Panc1 (cell line): ENCODE results near the gene CATSPERD. TPM values are rescaled to one million over a fixed set of nuclear protein-coding genes. Genes with fewer than 3 reads are reported as not detected.

Experiments used
- ATAC-seq: fragments of 200-7000 bp; cut with Tn5 transposase; 2 replicates; pipeline ENCODE4 v1.9.1; 2020; ENCODE audit warnings: mild to moderate bottlenecking, moderate library complexity
- BruUV-seq: library from RNA; stranded (reverse); fragments of 400-500 nt; replicated peaks from 2 replicates; lab custom pipeline; 2021; lab: Mats Ljungman, UMichigan
- CTCF ChIA-PET: fragments of 300-600 bp; sonication (Branson Sonifier 250); formaldehyde crosslinking; loops from one replicate; lab custom pipeline; 2022; ENCODE audit warnings: antibody characterized with exemption; lab: Charles Lee
- POLR2A ChIA-PET: fragments of 300-600 bp; sonication (Branson Sonifier 250); formaldehyde crosslinking; loops from one replicate; lab custom pipeline; 2022; ENCODE audit warnings: antibody characterized with exemption; lab: Charles Lee
- DNase-seq: peaks from one replicate; pipeline ENCODE4 v3.0.0-alpha.2; 2010; ENCODE audit warnings: low read depth, low spot score
- H3K27ac ChIP-seq: 2 replicates; pipeline ENCODE4 v1.5.1; 2011; ENCODE audit warnings: mild to moderate bottlenecking, low read length, inconsistent platforms
- H3K27me3 ChIP-seq: fragments of 200-500 bp; sonication (Bioruptor generic); 2 replicates; pipeline ENCODE4 v1.6.0; 2014; ENCODE audit warnings: low read length, inconsistent platforms; ENCODE audit not compliant: control insufficient read depth, insufficient read depth
- H3K36me3 ChIP-seq: fragments of 200-500 bp; sonication (Bioruptor generic); 2 replicates; pipeline ENCODE4 v1.5.1; 2014; ENCODE audit warnings: inconsistent platforms, mild to moderate bottlenecking, low read length, moderate library complexity; ENCODE audit not compliant: control insufficient read depth, insufficient read depth
- H3K4me1 ChIP-seq: 2 replicates; pipeline ENCODE4 v1.5.1; 2011; ENCODE audit warnings: inconsistent platforms, mild to moderate bottlenecking, low read length, moderate library complexity; ENCODE audit not compliant: control insufficient read depth, insufficient read depth
- H3K4me3 ChIP-seq, 2 experiments: 2 replicates each; pipeline ENCODE4 v1.5.1; 2011 to 2012; ENCODE audit warnings: low read depth in 2 of 2, low read length in 2 of 2, mild to moderate bottlenecking in 2 of 2, inconsistent platforms in 1 of 2, moderate library complexity in 1 of 2
- H3K9me3 ChIP-seq: fragments of 200-500 bp; sonication (Bioruptor generic); 2 replicates; pipeline ENCODE4 v1.5.1; 2014; ENCODE audit warnings: low read depth, mild to moderate bottlenecking, inconsistent platforms, low read length, moderate library complexity; ENCODE audit not compliant: control insufficient read depth, insufficient read depth
- CTCF ChIP-seq: fragments of 450-650 bp; IDR thresholded peaks from 2 replicates; pipeline ENCODE4 v1.5.1; 2017; ENCODE audit warnings: mild to moderate bottlenecking
- POLR2AphosphoS5 ChIP-seq: IDR thresholded peaks from 2 replicates; pipeline ENCODE4 v1.6.1; 2012; ENCODE audit warnings: mild to moderate bottlenecking, low read depth, low read length, moderate library complexity
- REST ChIP-seq, 2 experiments: IDR thresholded peaks; 2 replicates each; pipeline ENCODE4 v1.6.1; 2011 to 2012; ENCODE audit warnings: low read depth in 2 of 2, control low read depth in 1 of 2, low read length in 1 of 2, mild to moderate bottlenecking in 1 of 2, moderate library complexity in 1 of 2; ENCODE audit not compliant: insufficient read depth in 1 of 2
- SIN3A ChIP-seq: IDR thresholded peaks from 2 replicates; pipeline ENCODE4 v1.6.1; 2012; ENCODE audit warnings: low read depth, mild to moderate bottlenecking, low read length, moderate library complexity, borderline replicate concordance; ENCODE audit not compliant: insufficient read depth
- TCF7L2 ChIP-seq: IDR thresholded peaks from 2 replicates; pipeline ENCODE4 v1.6.1; 2011; ENCODE audit warnings: mild to moderate bottlenecking, low read depth, low read length, inconsistent platforms
- in situ Hi-C: cut with HindIII; loops from 2 replicates; pipeline ENCODE4 v1.10.0; 2016; ENCODE audit warnings: low sequenced_read_pairs, low pct_unique_long_range_greater_than_20kb
- intact Hi-C: fragments of 100-400 bp; cut with micrococcal nuclease; formaldehyde crosslinking; loops from one replicate; pipeline ENCODE4 v1.10.0; 2022; ENCODE audit not compliant: unreplicated experiment
- total RNA-seq: library from RNA; stranded (reverse); gene quantifications from one replicate; pipeline ENCODE4 v1.2.1, GENCODE V29; 2021; ENCODE audit not compliant: unreplicated experiment

Gene CATSPERD
- total RNA-seq, 1 experiment from 2014 or later = 0.08 TPM

DNA sequence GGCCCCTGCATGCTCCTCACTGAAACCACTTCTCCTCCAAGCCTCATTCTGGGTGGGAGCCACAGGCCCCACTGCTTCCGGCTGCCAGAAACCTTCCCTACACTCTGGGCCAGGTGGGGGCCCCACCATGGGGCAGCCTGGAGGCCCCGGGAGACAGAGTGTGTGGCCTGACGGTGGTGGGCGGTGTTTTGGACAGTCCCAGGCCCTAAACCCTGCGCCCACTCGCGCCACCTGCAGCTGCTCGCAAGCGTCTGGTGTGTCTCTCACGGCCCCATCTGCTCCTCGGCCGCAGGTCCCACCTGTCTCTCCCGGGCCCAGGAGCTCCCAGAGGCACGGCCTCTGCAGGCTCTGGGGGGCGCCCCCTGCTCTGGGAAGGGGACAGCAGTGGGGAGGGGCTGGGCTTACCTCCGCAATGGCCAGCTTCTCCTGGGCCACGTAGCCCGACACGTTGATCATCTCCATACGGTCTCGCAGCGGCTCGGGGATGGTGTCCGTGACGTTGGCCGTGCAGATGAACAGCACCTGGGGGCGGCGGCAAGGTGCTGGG lies 24.7 kb upstream of the CATSPERD start:
- Histone ChIP-seq H3K27me3 (no peaks in the 10 kb centered on the region), H3K9me3 (no peaks in the 10 kb centered on the region), H3K36me3 (peaks cover 4% of the 10 kb centered on the region; the same call in 1 of the 2 replicates), H3K27ac (no peak overlapping the region), H3K4me1 (peaks cover 12% of the 10 kb centered on the region), H3K4me3 (no peak overlapping the region)
- DNase-seq = no peak
- in situ Hi-C loops = no loop called here
- POLR2A ChIA-PET = no interaction called here
- intact Hi-C loops = loop anchor here (10.0 kb wide), 1 partner anchor 99 kb away; the partner anchor contains the start of gene DUS3L
- TF ChIP-seq CTCF (no peak), SIN3A (no peak; the same call in 1 of the 2 replicates), POLR2AphosphoS5 (no peak; the same call in 1 of the 2 replicates), TCF7L2 (no peak), REST (IDR thresholded peaks at IDR 0.05; ENCODE audit: insufficient read depth in 1 of 2, low read depth in 2 of 2, low read length in 1 of 2) (no peak)
- ATAC-seq = no peak
- no TSS peak for BruUV-seq
- CTCF ChIA-PET = no interaction called here

DNA sequence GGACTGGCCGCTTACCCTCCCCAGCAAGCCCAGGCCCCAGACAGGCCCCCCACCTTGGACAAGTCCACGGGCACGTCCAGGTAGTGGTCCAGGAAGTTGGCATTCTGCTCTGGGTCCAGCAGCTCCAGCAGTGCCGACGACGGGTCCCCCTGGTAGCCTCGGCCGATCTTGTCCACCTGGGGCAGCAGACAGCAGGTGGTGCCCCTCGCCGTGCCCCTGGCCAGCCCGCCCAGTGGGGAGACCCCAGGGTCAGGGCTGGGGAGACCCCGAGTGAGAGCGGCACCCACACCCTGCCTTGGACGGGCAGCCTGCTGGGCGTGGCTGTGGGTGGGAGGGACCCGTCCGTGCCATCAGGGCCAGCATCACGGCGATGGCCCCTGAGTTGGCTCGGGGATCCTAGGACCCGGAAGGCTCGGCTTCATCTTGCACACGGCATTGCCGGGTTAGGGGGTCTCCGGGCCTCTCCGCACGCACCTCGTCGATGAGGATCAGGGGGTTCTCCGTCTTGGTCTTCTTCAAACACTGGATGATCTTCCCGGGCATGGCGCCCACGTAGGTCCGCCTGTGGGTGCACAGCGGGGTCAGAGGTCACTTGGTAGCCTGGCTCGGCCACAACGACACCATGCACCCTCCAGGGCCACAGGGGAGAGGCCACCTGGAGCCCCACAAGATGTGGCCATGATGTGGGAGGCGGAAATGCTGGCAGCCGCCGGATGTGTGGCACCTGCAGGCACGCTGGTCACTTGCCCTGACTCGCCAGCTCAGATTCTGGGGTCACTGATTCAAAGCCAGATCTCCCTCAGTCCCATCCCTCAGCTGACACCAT lies 24.0 kb upstream of the CATSPERD start:
- POLR2A ChIA-PET = no interaction called here
- BruUV-seq = no TSS peak
- intact Hi-C loops = loop anchor here (10.0 kb wide), 1 partner anchor 98 kb away; the partner anchor contains the start of gene DUS3L

More for the DNA sequence above, 24.0 kb upstream of the CATSPERD start:
- CTCF ChIA-PET = no interaction called here
- DNase-seq (no peak), ATAC-seq (no peak)
- in situ Hi-C loops = no loop called here
- Histone ChIP-seq H3K4me1 (peaks cover 12% of the 10 kb centered on the region), H3K36me3 (no peaks in the 10 kb centered on the region; the same call in 1 of the 2 replicates), H3K9me3 (no peaks in the 10 kb centered on the region), H3K4me3 (no peak overlapping the region), H3K27ac (peak overlapping the region; percentile 31; the same call in 1 of the 2 replicates), H3K27me3 (no peaks in the 10 kb centered on the region)
- TF ChIP-seq TCF7L2 (no peak), CTCF (no peak), POLR2AphosphoS5 (no peak), SIN3A (no peak), REST (IDR thresholded peaks at IDR 0.05; ENCODE audit: insufficient read depth in 1 of 2, low read depth in 2 of 2, low read length in 1 of 2) (no peak)
